Effector memory CD8-positive, alpha-beta T cell (primary cell): ENCODE data around the gene CCDC192.
"Not testable (repeated sequence)": the region's sequence is repeated elsewhere in the genome, so short reads cannot be mapped to it uniquely, and the experiment has no call there.

ENCODE experiments used
- ATAC-seq: fragments of 150-1000 bp; cut with Tn5 transposase; replicated peaks from 2 replicates; pipeline ENCODE4 v1.10.0; 2021; ENCODE audit warnings: mild to moderate bottlenecking, moderate library complexity
- DNase-seq, 3 experiments: peaks; one replicate each; pipeline ENCODE4 v3.0.0; 2021
- H3K27ac Mint-ChIP-seq, 2 donors: one replicate each; pipeline ENCODE4 v1.8.0; 2022; ENCODE audit warnings: mild to moderate bottlenecking in 2 of 2, mixed read lengths in 2 of 2, moderate library complexity in 2 of 2
- H3K27me3 Mint-ChIP-seq, 2 donors: one replicate each; pipeline ENCODE4 v1.8.0; 2022; ENCODE audit warnings: mixed read lengths in 2 of 2
- H3K36me3 Mint-ChIP-seq: one replicate; pipeline ENCODE4 v1.8.0; 2022; ENCODE audit warnings: mild to moderate bottlenecking, moderate library complexity, mixed read lengths; ENCODE audit not compliant: insufficient read depth
- H3K4me1 Mint-ChIP-seq, 2 donors: one replicate each; pipeline ENCODE4 v1.8.0; 2022; ENCODE audit warnings: low read depth in 2 of 2, mixed read lengths in 2 of 2
- H3K4me3 Mint-ChIP-seq, 2 donors: one replicate each; pipeline ENCODE4 v1.8.0; 2022; ENCODE audit warnings: mild to moderate bottlenecking in 2 of 2, mixed read lengths in 2 of 2, moderate library complexity in 2 of 2
- H3K9me3 Mint-ChIP-seq, 2 donors: one replicate each; pipeline ENCODE4 v1.8.0; 2022; ENCODE audit warnings: mixed read lengths in 2 of 2
- total RNA-seq, 9 experiments: gene quantifications; one replicate each; lab custom pipeline; 2026; lab: John Stamatoyannopoulos, UW

CCDC192 gene, protein sequence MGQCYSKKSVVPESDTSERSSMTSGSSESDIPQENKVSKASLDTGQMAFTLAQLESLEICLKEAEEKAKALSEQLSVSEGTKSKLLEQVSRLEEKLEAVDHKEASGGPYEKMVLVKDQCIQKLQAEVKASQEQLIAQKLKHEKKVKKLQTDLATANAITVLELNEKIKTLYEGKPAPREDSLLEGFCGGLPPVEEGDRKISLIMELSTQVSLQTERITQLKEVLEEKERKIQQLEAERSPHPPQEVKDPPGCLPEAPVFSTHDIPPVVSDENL
- total RNA-seq, result 0 reads per million in 9 experiments

DNA sequence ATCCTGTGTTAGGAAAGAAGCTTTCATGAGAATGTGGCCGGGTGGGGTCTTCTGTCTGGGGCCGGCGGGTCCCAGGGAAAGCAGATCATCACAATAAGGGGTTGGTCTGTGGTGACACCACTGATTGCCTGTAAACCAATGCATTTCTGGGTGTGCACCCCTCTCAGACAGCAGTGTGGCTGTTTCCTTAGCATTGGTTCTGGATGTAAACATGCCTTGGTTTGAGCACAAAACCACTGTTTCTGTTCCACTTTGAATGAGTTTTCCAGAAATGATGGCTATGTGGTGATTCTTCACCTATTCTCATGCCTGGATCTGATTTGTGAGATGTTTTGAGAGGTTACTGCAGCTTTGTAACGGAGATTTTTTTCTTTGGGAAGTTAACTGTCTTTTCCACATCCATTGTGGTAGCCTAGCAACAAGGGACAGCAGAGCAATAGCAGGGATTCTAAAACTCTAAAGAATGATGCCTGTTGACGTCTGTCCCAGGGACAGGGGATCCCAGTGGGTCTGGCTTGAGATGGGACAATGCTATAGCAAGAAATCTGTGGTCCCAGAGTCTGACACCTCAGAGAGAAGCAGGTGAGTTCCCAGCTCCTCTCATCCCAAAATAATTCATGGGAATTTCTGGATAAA, at the start of gene CCDC192:
TSS of gene CCDC192 (plus strand) at position 466 of the 636 bp plus-strand sequence. CDS start at position 521, 55 bp downstream.
- Mint-ChIP-seq H3K27ac (no peak within 1 kb of the TSS), H3K27me3 (peaks cover 9 to 15% of the 10 kb centered on the region in 2 donors), H3K4me1 (peaks cover 0 to 2% of the 10 kb centered on the region in 2 donors), H3K36me3 (no peaks in the 10 kb centered on the region), H3K4me3 (no peak within 1 kb of the TSS), H3K9me3 (no peaks in the 10 kb centered on the region)
- ATAC-seq, result no peak
- no peak for DNase-seq

DNA sequence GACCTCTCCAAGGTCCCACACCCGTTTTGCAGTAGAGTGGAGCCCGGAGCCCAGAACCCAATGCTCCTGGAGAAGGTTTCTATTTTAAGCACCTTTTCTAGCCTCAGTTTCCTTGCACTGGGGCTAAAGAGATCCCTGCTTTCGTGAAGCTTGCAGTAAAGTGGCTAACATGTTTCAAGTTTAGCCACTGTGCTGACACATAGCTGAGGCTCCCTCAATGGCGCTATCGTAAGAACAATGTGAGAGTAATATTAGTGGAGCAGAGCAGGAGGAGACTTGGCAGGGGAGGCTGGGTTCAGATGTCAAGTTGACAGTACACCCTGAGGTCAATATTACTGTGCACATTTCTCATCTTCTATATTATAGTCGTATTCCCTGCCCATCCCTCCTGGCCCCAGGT, 46.4 kb upstream of the CCDC192 start:
- Mint-ChIP-seq H3K27ac (no peak overlapping the region), H3K4me1 (no peaks in the 10 kb centered on the region), H3K27me3 (peaks cover 16 to 29% of the 10 kb centered on the region in 2 donors), H3K9me3 (no peaks in the 10 kb centered on the region), H3K4me3 (no peak overlapping the region), H3K36me3 (no peaks in the 10 kb centered on the region)
- DNase-seq (no peak), ATAC-seq (no peak)

DNA sequence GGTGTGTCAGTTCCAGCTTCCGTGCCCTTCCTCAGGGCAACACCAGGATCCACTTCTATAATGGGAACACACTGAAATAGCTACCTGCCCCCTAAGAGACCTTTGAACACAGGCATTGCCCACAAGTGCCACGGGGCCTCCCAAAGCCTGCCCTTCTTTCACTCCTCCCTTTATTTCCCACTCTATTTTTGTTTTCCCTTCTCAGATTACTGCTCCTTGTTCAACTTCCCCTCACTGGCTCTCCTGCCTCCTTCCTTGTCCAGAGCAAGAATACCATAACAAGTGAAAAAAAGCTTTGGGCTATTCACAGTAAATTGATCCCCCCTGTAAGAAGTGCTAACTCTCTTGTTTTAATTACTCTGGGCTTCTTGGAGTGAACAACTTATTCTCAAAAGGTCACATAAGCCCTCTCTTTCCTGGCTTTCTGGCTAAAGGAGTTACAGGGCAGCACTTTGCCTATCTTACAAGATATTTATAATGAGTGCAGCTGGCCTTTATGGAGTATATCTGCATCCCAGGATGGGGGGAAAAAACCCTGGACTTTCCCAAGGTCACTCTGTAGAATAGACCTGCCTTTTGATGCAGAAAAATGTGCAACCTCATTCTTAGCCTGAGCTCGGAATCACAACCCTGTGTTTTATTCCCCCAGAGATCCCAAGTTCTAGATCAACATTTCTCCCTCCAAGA, 43.0 kb upstream of the CCDC192 start:
- no peaks in the 10 kb centered on the region for H3K9me3 Mint-ChIP-seq
- ATAC-seq, result no peak
- no peaks in the 10 kb centered on the region for H3K4me1 Mint-ChIP-seq
- H3K36me3 Mint-ChIP-seq, result no peaks in the 10 kb centered on the region
- H3K27me3 Mint-ChIP-seq, result peaks cover 10 to 14% of the 10 kb centered on the region in 2 donors
- no peak overlapping the region for H3K27ac Mint-ChIP-seq
- H3K4me3 Mint-ChIP-seq, result no peak overlapping the region
- DNase-seq, result no peak

DNA sequence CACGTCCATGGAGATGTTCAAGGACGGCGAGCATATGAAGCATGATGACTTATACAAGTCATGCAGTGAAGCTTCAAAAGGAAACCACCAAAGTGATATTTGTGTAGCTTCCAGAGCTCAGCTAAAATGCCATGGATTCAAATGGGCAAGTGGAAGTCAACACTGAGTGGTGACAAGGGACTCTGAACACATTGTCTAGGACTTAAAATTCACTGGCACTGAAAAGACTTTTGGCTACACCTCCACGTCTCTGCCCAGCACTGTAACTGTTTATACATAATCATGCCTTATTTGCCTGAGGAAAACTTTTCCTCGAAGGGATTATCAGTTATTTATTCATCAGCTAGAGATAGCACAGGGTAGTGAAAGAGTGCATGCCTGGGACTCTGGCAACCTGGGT, 39.1 kb upstream of the CCDC192 start:
- no peak overlapping the region for H3K27ac Mint-ChIP-seq
- DNase-seq (no peak), ATAC-seq (no peak)
- no peaks in the 10 kb centered on the region for H3K4me1 Mint-ChIP-seq
- H3K27me3 Mint-ChIP-seq, result no peaks in the 10 kb centered on the region
- H3K4me3 Mint-ChIP-seq, result no peak overlapping the region
- H3K9me3 Mint-ChIP-seq, result no peaks in the 10 kb centered on the region
- no peaks in the 10 kb centered on the region for H3K36me3 Mint-ChIP-seq

DNA sequence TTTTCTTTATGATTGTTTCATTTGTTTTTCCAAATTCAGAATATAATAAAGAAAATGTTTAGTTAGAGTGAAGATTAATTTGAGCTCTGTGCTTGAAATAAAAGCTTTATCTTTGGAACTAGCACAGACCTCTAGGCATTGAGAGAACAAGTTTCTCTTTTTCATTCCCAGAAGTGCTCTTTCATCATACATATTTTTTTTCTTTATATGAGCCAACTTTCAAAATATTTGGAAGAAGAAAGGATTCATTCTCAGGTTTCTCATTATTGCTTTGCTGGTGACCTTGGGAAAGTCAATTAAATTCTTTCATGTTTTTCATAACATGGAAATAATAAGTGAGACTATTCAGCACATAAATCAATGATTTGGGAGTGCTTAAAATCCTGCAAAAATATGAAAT, 37.5 kb upstream of the CCDC192 start:
- H3K9me3 Mint-ChIP-seq, result no peaks in the 10 kb centered on the region
- no peak overlapping the region for H3K27ac Mint-ChIP-seq
- DNase-seq (no peak), ATAC-seq (no peak)
- no peaks in the 10 kb centered on the region for H3K27me3 Mint-ChIP-seq
- no peaks in the 10 kb centered on the region for H3K36me3 Mint-ChIP-seq
- H3K4me1 Mint-ChIP-seq, result no peaks in the 10 kb centered on the region
- H3K4me3 Mint-ChIP-seq, result no peak overlapping the region

DNA sequence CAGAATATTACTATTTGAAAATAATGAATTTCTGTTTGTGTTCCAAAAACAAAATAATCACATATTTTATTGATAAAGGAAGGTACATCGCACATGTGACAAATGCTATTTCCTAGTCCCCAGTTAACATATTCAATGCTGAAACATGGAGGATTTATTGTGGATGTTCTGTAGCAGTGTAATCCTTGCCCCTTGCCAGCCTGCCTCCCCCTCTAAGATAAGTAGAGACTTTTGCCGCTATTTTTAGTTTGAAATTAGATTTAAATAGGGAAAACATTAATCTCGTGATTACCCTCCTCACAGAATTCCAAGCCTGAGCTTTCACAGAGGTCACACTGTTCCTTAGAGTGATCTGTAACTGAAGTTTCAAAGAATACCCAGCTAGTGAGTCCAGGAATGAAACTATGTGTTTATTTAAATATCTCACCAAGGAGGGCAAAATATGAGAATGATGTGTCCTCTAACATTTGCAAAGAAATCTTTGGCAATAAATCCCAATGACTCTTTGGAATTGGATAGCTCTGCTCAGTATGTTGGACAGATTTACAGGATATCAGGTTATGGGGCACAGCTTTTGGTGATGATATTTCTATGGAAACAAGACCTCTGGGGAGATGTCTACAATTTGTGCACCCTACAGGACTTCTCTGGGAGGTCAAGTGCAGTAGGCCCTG, 37.0 kb upstream of the CCDC192 start:
- Mint-ChIP-seq H3K27ac (no peak overlapping the region), H3K36me3 (no peaks in the 10 kb centered on the region), H3K27me3 (no peaks in the 10 kb centered on the region), H3K4me1 (no peaks in the 10 kb centered on the region), H3K9me3 (no peaks in the 10 kb centered on the region), H3K4me3 (no peak overlapping the region)
- ATAC-seq, result no peak
- DNase-seq, result no peak

DNA sequence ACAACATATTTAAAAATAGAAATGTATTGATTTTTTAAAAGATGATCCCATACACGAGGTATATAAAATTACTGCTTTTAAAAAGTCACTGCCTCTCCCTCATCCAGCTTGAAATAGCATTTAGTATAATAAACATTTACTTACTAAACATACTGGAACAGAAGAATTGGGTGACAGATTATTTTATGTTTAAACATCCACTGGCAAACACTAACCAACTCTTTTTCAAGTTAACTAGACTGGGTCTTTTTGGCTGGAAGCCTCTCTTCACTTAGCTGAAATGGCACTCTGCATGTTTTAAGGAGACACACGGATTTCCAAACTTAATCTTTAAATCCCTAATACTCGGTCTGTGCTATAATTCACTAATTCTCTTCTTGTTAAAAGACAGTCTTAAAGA, 35.3 kb upstream of the CCDC192 start:
- Mint-ChIP-seq H3K27ac (no peak overlapping the region), H3K9me3 (no peaks in the 10 kb centered on the region), H3K27me3 (no peaks in the 10 kb centered on the region), H3K4me1 (no peaks in the 10 kb centered on the region), H3K36me3 (no peaks in the 10 kb centered on the region), H3K4me3 (no peak overlapping the region)
- ATAC-seq, result no peak
- DNase-seq, result no peak

DNA sequence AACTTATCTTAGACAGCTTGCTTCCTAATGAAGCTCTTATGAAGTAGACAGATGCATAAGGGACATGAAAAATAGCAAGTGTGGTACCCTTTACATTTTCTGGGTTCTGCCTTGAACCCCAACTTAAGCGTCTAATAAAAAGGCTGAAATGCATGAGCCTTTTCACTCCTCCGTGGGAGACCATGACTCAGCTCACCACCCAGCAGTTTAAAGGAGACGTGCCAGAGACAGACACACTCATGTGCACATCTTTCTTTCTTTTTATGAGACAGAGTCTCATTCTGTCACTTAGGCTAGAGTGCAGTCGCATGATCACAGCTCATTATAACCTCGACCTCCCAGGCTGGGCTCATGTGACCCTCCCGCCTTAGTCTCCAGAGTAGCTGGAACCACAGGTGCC, 32.0 kb upstream of the CCDC192 start:
- Mint-ChIP-seq H3K4me1 (no peaks in the 10 kb centered on the region), H3K27ac (no peak overlapping the region), H3K36me3 (no peaks in the 10 kb centered on the region), H3K4me3 (no peak overlapping the region), H3K9me3 (no peaks in the 10 kb centered on the region), H3K27me3 (no peaks in the 10 kb centered on the region)
- ATAC-seq (no peak), DNase-seq (no peak)

DNA sequence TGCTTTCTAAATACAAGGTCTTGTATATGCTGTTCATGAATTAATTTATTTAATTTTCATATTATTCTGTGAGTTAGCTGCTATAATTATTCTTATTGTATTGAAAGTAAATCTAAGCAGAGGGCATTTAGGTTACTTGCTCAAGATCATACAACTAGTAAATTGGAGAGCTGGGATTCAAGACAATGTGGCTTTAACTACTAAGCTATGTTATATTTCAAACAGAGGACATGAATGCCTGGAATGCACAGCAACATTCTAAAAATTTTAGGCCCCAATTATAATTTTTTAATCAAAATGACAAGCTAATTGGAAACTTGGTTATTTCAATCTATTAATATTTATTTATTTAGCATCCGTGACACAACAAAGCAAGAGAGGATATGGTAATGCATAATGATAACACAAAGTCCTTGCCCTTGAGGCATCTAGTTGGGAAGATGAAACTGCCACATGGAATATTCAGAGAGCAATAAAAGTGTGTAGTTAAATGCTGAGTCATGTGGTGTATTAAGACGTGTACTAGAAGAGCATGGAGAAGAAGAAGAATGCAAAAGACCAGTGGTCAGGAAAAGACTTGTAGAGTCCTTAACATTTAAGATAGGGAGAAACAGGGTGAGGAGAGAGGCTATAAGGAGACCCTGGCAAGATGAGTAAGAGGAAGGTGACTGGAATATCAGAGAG, 29.9 kb upstream of the CCDC192 start:
- H3K27me3 Mint-ChIP-seq, result no peaks in the 10 kb centered on the region
- H3K4me3 Mint-ChIP-seq, result no peak overlapping the region
- H3K9me3 Mint-ChIP-seq, result no peaks in the 10 kb centered on the region
- H3K27ac Mint-ChIP-seq, result no peak overlapping the region
- H3K4me1 Mint-ChIP-seq, result no peaks in the 10 kb centered on the region
- DNase-seq (no peak), ATAC-seq (no peak)
- H3K36me3 Mint-ChIP-seq, result no peaks in the 10 kb centered on the region

DNA sequence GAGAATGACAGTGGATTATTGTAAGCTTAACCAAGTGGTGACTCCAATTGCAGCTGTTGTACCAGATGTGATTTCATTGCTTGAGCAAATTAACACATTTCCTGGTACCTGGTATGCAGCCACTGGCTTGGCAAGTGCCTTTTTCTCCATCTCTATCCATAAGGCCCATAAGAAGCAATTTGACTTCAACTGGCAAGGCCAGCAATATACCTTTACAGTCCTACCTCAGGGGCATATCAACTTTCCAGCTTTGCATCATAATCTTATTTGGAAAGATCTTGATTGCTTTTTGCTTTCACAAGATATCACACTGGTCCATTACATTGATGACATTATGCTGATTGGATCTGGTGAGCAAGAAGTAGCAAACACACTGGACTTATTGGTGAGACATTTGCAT, 26.2 kb upstream of the CCDC192 start:
- not testable (repeated sequence) for H3K4me3 Mint-ChIP-seq, ATAC-seq, H3K9me3 Mint-ChIP-seq, H3K27me3 Mint-ChIP-seq, H3K27ac Mint-ChIP-seq, H3K36me3 Mint-ChIP-seq, DNase-seq, H3K4me1 Mint-ChIP-seq

DNA sequence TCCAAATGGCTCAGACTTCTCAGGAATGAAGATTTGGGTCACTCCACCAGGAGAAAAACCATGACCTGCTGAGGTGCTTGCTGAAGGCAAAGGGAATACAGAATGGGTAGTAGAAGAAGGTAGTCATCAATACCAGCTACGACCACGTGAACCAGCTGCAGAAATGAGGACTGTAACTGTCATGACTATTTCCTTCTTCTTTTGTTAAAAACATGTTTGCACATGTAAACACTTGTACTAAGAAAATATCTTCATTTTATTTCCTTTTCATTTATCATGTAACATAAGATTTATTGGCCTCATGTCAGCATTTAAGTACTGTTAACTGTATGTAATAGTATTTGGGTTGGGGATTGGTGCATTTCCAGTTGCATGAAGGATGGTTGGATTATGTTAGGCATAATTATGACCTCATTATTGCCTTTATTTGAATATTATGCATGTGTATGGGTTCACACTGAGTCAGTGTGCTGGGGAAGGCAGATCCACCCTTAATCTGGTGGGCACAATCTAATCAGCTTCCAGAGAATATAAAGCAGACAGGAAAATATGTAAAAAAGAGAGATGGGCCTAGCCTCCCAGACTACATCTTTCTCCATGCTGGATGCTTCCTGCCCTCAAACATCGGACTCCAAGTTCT, 23.4 kb upstream of the CCDC192 start:
- not testable (repeated sequence) for H3K27me3 Mint-ChIP-seq, H3K9me3 Mint-ChIP-seq, DNase-seq, H3K4me1 Mint-ChIP-seq, ATAC-seq, H3K4me3 Mint-ChIP-seq, H3K27ac Mint-ChIP-seq, H3K36me3 Mint-ChIP-seq

DNA sequence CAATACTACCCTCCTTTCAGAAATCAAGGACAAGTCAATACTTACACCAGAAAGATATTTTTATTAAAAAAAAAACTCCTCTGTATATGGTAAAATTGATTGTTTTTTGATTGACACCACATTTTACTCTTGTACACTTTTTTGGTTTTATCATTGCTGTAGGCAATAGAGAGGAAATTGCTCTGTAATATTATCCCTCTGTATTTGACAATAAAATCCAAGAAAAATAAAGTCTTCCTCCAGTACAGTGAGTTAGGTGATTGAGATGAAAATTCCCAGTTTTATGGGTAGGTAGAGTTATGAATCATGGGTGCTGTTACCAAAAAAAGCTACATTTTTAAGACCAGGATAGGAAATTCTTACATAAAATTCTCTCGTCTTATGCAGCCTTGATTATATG, 22.6 kb upstream of the CCDC192 start:
- H3K9me3 Mint-ChIP-seq, result no peaks in the 10 kb centered on the region
- no peak overlapping the region for H3K27ac Mint-ChIP-seq

DNA sequence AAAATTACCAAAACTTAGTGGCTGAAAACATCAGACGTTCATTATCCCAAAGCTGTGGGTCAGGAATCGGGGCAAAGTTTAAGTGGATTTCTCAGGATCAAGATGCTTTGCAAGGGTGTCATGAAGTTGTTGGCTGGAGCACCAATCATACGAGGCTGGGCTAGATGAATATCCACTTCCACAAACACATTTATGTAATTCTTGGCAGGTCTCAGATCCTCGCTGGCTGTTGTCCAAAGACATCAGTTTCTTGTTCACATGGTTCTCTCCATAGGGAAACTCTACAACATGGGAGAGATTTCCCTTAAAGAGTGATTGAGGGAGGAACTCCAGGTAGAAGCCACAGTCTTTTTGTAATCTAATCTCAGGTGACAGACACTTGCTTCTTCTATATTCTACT, 20.2 kb upstream of the CCDC192 start:
- Mint-ChIP-seq H3K9me3 (no peaks in the 10 kb centered on the region), H3K4me3 (no peak overlapping the region), H3K36me3 (no peaks in the 10 kb centered on the region), H3K27me3 (no peaks in the 10 kb centered on the region), H3K27ac (no peak overlapping the region), H3K4me1 (no peaks in the 10 kb centered on the region)
- no peak for DNase-seq
- ATAC-seq, result no peak

More for the DNA sequence above, 22.6 kb upstream of the CCDC192 start:
- ATAC-seq, result no peak
- Mint-ChIP-seq H3K36me3 (no peaks in the 10 kb centered on the region), H3K27me3 (no peaks in the 10 kb centered on the region), H3K4me3 (no peak overlapping the region), H3K4me1 (no peaks in the 10 kb centered on the region)
- no peak for DNase-seq
